Measurements from ENCODE around the gene S100A4.
"Not testable (repeated sequence)": the region's sequence is repeated elsewhere in the genome, so short reads cannot be mapped to it uniquely, and the experiment has no call there.

The S100A4 gene

DNA sequence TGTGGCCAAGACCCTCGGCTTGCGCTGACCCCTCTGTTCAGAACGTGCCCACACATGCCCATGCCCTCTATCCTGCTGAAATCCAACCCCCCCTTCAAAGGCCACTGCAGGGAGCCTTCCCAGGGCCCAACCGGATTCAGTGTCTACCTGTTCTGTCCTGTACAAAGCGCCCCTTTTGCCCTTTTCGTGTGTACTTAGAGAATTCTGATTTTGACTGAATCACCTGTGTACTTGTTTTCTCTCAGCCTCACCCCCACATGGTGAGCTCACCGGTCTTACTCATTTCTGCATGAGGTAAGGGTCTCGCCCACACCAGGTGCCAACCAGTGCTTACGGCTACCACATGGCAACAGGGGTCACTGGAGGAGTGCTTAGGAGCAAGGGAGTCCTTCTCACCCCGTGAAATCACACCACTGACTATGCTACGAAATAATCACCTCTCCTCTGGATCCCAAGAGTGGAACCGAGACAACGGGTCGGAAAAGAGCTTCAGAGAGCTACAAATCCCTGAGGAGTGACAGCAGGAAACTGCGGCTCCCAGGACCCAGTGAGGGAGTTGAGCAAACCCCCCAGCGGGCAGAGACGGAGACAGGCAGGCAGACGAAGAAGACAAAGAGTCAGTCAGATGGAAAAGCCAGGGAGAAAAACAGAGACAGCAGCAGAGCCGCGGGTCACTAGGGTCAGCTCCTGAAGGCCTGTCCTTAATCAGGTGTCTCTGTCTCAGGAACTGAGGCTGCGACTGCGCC lies 22.2 kb upstream of the S100A4 start:
- no peak for DNase-seq (ENCODE audit: low spot score)
- TF ChIP-seq, protein P1, sequence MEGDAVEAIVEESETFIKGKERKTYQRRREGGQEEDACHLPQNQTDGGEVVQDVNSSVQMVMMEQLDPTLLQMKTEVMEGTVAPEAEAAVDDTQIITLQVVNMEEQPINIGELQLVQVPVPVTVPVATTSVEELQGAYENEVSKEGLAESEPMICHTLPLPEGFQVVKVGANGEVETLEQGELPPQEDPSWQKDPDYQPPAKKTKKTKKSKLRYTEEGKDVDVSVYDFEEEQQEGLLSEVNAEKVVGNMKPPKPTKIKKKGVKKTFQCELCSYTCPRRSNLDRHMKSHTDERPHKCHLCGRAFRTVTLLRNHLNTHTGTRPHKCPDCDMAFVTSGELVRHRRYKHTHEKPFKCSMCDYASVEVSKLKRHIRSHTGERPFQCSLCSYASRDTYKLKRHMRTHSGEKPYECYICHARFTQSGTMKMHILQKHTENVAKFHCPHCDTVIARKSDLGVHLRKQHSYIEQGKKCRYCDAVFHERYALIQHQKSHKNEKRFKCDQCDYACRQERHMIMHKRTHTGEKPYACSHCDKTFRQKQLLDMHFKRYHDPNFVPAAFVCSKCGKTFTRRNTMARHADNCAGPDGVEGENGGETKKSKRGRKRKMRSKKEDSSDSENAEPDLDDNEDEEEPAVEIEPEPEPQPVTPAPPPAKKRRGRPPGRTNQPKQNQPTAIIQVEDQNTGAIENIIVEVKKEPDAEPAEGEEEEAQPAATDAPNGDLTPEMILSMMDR (IDR thresholded peaks at IDR 0.05; ENCODE audit: extremely low read depth, insufficient read depth, missing control alignments): no peak
- in situ Hi-C loops (cut with MboI; ENCODE audit: low pct_unique_long_range_greater_than_20kb, low sequenced_read_pairs, unreplicated experiment): loop anchor here (10.0 kb wide), 1 partner anchor 53 kb away; no protein-coding TSS in a partner anchor

DNA sequence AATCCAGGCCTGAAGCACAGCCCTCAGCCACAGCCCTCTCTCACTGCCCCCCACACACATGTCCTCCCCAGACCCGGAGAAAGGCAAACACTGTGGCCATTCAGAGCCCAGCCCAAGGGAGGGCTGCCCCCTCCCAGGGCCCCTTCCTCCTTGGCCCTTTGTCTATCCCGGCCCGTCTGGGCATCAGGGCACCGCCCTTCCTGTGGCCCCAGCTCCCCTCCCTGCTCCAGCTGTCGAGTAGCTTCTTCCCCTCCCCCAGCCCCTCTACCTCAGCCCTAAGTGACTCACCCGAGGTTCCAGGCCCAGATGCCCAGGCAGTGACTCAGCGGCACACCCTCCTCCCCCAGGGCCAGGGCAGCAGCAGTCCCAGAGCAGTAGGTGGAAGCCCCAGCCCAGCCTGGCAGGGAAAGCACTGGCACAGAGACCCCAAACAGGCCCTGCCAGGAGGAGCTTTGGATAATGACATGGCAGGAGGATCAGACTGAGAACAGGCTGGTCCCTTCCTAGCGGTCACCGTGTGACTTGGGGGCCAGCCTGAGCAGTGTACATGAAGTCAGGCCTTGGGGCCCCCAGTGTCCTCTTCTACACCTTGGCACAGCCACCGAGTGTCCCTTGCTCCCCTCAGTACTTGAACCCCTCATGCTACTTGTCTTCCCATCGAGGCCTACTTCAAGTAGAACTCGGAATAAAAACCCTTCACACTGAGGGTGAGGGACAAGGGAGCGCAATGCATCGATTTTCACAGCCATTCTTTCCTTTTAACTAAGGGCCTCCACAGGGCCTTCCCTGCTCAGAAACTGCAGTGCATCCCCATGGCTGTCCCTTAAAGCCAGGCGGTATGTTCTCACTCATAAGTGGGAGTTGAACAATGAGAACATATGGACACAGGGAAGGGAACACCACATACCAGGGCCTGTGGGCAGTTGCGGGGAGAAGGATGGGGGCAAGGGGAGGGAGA lies 21.1 kb upstream of the S100A4 start:
- in situ Hi-C loops (cut with MboI; ENCODE audit: low pct_unique_long_range_greater_than_20kb, low sequenced_read_pairs, unreplicated experiment): loop anchor here (10.0 kb wide), 1 partner anchor 52 kb away; no protein-coding TSS in a partner anchor
- TF ChIP-seq, protein P1 (IDR thresholded peaks at IDR 0.05; ENCODE audit: extremely low read depth, insufficient read depth, missing control alignments): no peak
- DNase-seq (ENCODE audit: low spot score): peak; percentile 53

DNA sequence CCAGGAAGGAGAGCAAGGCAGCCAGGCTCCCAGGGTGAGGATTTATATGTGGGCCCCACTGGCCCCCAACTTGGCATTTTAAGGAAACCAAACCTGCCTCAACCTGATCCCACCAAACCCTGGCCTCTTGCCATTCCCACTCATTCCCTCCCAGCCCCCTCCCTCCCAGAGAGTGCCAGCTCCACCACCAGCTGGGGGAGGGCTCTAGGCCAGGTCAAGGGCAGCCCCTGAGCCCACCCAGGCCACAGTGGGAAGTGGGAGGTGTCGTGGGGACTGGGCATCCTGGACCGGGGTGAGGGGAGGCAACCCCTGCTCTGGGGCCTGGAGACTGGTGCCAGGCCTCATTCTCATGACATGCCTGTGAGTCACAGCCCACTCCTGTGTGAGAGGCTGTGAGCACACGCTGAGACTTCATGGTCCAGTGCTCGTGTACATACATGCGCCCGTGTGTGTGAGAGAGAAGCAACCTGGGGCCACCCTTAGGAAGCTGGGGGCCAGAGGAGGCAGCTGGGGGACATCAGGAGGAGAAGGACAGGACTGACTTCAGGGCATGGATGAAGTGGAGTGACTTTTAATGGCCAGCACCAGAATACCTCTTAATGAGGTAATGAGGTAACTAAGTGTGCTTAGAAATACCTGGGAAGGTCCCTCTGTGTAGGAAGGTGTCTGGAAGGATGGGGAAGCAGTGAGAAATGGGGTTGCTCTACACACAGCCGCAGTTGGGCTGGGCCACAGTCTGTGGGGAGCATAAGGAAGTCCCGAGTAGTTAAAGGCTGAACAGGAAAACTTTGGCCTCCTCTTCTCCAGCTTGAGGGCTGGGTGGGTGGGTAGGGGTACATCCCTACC lies 20.1 kb upstream of the S100A4 start, which contains the start of gene S100A2:
Gene S100A2, minus strand, starts transcription at position 316 of the 846 bp plus-strand sequence. CDS start 1,967 bp downstream, outside the sequence.
- TF ChIP-seq, protein P1 (IDR thresholded peaks at IDR 0.05; ENCODE audit: extremely low read depth, insufficient read depth, missing control alignments): no peak
- in situ Hi-C loops (cut with MboI; ENCODE audit: low pct_unique_long_range_greater_than_20kb, low sequenced_read_pairs, unreplicated experiment): loop anchor here (10.0 kb wide), 1 partner anchor 51 kb away; no protein-coding TSS in a partner anchor
- peak; percentile 65 for DNase-seq (ENCODE audit: low spot score)

DNA sequence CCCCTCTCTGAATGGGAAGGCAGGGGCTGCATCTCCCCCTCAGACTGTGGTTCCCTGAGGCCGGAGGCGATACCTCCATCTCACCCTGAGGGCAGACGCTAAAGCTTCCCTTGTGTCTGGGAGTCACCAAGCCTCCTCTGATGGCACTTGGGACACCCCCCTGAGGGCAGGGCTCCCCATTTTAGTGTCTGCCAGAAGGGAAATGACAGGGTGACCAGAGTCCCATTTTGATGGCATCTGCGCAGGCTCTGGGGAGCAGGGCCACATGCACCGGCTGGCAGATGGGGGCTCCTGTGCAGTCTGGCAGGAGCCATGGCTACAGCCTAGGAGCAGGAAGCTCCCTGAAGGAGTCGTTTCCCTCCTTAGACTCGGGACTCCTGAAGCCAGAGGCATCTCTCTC lies 18.4 kb upstream of the S100A4 start:
- in situ Hi-C loops (cut with MboI; ENCODE audit: low pct_unique_long_range_greater_than_20kb, low sequenced_read_pairs, unreplicated experiment): loop anchor here (10.0 kb wide), 1 partner anchor 49 kb away; no protein-coding TSS in a partner anchor
- no peak for DNase-seq (ENCODE audit: low spot score)
- TF ChIP-seq, protein P1 (IDR thresholded peaks at IDR 0.05; ENCODE audit: extremely low read depth, insufficient read depth, missing control alignments): no peak

DNA sequence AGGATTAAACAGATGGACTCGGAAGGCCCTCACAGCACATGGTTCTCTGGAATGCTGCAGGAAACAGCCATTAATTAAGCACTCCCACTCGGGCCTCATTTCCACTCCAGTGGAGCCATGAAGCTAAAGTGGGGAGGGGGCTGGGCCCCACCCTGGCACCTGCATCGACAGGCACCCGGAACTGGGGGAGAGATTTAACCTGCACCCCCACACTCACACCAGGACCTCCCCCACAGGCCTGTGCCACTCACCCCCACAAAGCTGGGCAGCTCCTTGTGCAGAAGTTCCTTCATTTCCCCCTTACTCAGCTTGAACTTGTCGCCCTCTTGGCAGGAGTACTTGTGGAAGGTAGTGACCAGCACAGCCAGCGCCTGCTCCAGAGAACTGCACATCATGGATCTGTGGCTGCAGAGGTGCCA lies 17.9 kb upstream of the S100A4 start:
- TF ChIP-seq, protein P1 (IDR thresholded peaks at IDR 0.05; ENCODE audit: extremely low read depth, insufficient read depth, missing control alignments): no peak
- no peak for DNase-seq (ENCODE audit: low spot score)
- in situ Hi-C loops (cut with MboI; ENCODE audit: low pct_unique_long_range_greater_than_20kb, low sequenced_read_pairs, unreplicated experiment): loop anchor here (10.0 kb wide), 1 partner anchor 49 kb away; no protein-coding TSS in a partner anchor

DNA sequence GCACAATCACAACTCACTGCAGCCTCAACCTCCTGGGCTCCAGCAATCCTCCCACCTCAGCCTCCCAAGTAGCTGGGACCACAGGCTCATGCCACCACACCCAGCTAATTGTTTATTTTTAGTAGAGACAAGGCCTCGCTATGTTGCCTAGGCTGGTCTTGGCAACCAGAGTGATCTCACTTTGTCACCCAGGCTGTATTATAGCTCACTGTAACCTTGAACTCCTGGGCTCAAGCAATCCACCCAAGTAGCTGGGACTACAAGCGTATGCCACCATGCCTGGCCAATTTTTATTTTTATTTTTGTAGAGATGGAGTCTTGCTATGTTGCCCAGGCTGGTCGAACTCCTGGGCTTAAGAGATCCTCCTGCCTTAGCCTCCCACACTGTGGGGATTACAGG lies 16.4 kb upstream of the S100A4 start:
- DNase-seq (ENCODE audit: low spot score): not testable (repeated sequence)
- in situ Hi-C loops (cut with MboI; ENCODE audit: low pct_unique_long_range_greater_than_20kb, low sequenced_read_pairs, unreplicated experiment): loop anchor here (10.0 kb wide), 1 partner anchor 47 kb away; no protein-coding TSS in a partner anchor

All from GM13977 (cell line).